DOHH2 (cell line): ENCODE results near the gene FAM81A.
"Not testable (repeated sequence)": the region's sequence is repeated elsewhere in the genome, so short reads cannot be mapped to it uniquely, and the experiment has no call there.

Source experiments
- H3F3A ChIP-seq: fragments of 200-600 bp; sonication (generic), shearing (Covaris generic); 2 replicates; pipeline ENCODE4 v1.6.0; 2016; ENCODE audit warnings: antibody characterized with exemption, mild to moderate bottlenecking; ENCODE audit not compliant: control insufficient read depth, insufficient read depth
- H3K27ac ChIP-seq: fragments of 200-600 bp; sonication (generic); 2 replicates; pipeline ENCODE4 v1.5.1; 2014; ENCODE audit warnings: low read depth, mild to moderate bottlenecking, low read length, moderate library complexity
- H3K27me3 ChIP-seq: fragments of 200-600 bp; sonication (generic); 2 replicates; pipeline ENCODE4 v1.6.1; 2014; ENCODE audit warnings: mild to moderate bottlenecking, low read length, mixed read lengths; ENCODE audit not compliant: control insufficient read depth
- H3K36me3 ChIP-seq: fragments of 200-600 bp; sonication (generic); 2 replicates; pipeline ENCODE4 v1.6.1; 2014; ENCODE audit warnings: mild to moderate bottlenecking, low read length, moderate library complexity, mixed read lengths; ENCODE audit not compliant: control insufficient read depth
- H3K4me1 ChIP-seq: fragments of 200-600 bp; sonication (generic); 2 replicates; pipeline ENCODE4 v1.6.1; 2014; ENCODE audit warnings: mild to moderate bottlenecking, low read length, mixed read lengths; ENCODE audit not compliant: control insufficient read depth
- H3K4me2 ChIP-seq: fragments of 200-600 bp; sonication (generic); 2 replicates; pipeline ENCODE4 v1.6.0; 2014; ENCODE audit warnings: mild to moderate bottlenecking, low read length, moderate library complexity
- H3K4me3 ChIP-seq: fragments of 200-600 bp; sonication (generic); 2 replicates; pipeline ENCODE4 v1.5.1; 2014; ENCODE audit warnings: mild to moderate bottlenecking, low read length, mixed read lengths
- H3K79me2 ChIP-seq: fragments of 200-600 bp; sonication (generic); 2 replicates; pipeline ENCODE4 v1.6.1; 2014; ENCODE audit warnings: mild to moderate bottlenecking, low read length, mixed read lengths; ENCODE audit not compliant: control insufficient read depth
- H3K9me2 ChIP-seq: fragments of 200-600 bp; sonication (generic); replicated peaks from 2 replicates; pipeline ENCODE4 v1.6.1; 2014; ENCODE audit warnings: mild to moderate bottlenecking, low read length, mixed read lengths; ENCODE audit not compliant: control insufficient read depth
- H3K9me3 ChIP-seq: fragments of 200-600 bp; sonication (generic); 2 replicates; pipeline ENCODE4 v1.6.1; 2014; ENCODE audit warnings: antibody characterized with exemption, low read length, mixed read lengths; ENCODE audit not compliant: control insufficient read depth, insufficient read depth
- H4K20me1 ChIP-seq: fragments of 200-600 bp; sonication (generic); 2 replicates; pipeline ENCODE4 v1.6.0; 2014; ENCODE audit warnings: low read depth, mild to moderate bottlenecking, antibody characterized with exemption, low read length, moderate library complexity; ENCODE audit not compliant: control insufficient read depth, insufficient read depth
- EZH2phosphoT487 ChIP-seq: fragments of 200-600 bp; sonication (generic); IDR thresholded peaks from 2 replicates; pipeline ENCODE4 v1.6.1; 2017; ENCODE audit warnings: borderline replicate concordance, mild to moderate bottlenecking, antibody characterized with exemption, low read length, moderate library complexity, mixed read lengths
- TF ChIP-seq, protein P1 (sequence below): fragments of 200-600 bp; sonication (generic); IDR thresholded peaks from one replicate; pipeline ENCODE4 v1.5.1; 2014; ENCODE audit warnings: antibody characterized with exemption, mild to moderate bottlenecking, low read depth, low read length; ENCODE audit not compliant: poor library complexity, severe bottlenecking

Gene FAM81A

DNA sequence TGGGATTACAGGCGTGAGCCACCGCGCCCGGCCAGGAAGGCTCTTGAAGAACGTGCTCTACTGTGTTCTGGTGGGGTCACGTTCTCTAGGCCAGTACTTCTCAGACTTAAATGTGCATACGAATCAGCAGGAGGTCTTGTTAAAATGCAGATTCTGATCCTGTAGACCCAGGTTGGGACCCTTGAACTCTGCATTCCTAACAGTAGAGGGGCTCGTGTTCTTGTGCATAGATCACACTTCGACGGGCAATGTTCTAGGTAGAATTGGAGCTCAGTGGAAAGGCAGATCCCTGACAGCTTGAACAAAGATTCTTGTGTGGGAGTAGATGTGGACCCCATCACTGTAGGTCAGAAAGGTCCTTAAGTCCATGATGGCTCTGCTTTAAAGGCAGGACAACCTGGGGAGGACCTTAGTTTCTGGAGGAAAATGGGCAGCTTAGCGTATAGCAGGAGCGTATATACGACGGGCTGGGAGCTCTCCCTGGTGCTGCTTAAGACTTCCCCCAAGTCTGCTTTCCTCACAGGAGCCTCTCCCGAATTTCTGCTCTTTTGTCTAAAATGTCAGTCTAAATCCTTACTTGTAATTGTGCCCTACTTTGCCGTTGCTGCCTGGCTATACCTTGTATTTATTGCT is 16.9 kb upstream of the FAM81A start:
- Histone ChIP-seq H3F3A (0 out of 2 replicates have a peak, but pooled peaks cover 2% of the 10 kb centered on the region), H3K9me2 (no peaks in the 10 kb centered on the region), H3K27me3 (no peaks in the 10 kb centered on the region), H4K20me1 (no peaks in the 10 kb centered on the region), H3K4me1 (peaks cover 46% of the 10 kb centered on the region), H3K4me3 (no peak overlapping the region), H3K9me3 (no peaks in the 10 kb centered on the region), H3K27ac (no peak overlapping the region), H3K36me3 (no peaks in the 10 kb centered on the region), H3K79me2 (no peaks in the 10 kb centered on the region), H3K4me2 (no peak overlapping the region)
- TF ChIP-seq, protein P1, sequence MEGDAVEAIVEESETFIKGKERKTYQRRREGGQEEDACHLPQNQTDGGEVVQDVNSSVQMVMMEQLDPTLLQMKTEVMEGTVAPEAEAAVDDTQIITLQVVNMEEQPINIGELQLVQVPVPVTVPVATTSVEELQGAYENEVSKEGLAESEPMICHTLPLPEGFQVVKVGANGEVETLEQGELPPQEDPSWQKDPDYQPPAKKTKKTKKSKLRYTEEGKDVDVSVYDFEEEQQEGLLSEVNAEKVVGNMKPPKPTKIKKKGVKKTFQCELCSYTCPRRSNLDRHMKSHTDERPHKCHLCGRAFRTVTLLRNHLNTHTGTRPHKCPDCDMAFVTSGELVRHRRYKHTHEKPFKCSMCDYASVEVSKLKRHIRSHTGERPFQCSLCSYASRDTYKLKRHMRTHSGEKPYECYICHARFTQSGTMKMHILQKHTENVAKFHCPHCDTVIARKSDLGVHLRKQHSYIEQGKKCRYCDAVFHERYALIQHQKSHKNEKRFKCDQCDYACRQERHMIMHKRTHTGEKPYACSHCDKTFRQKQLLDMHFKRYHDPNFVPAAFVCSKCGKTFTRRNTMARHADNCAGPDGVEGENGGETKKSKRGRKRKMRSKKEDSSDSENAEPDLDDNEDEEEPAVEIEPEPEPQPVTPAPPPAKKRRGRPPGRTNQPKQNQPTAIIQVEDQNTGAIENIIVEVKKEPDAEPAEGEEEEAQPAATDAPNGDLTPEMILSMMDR, result no peak
- no peak for TF ChIP-seq EZH2phosphoT487

DNA sequence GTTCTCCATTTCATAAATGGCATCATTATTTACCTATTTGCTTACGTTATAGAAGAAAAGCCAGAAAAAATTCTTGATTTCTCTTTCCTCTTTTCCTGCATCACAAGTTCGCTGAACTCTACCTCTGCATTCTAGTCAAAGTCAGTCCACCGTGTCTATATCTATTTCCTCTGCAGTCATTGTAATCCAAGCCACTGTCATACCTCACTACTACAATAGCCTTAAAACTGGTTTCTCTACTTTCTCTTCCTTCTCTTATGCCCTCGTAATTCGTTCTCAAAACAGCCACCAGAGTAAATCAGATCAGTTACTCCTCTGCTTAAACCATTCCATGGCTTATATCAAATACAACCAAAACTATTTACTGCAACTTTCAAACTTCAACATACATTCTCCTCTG is 13.4 kb upstream of the FAM81A start:
- H3F3A ChIP-seq, result 0 out of 2 replicates have a peak, but pooled peaks cover 2% of the 10 kb centered on the region
- H3K4me1 ChIP-seq, result peaks cover 27% of the 10 kb centered on the region
- peak overlapping the region; percentile 50 for H3K4me2 ChIP-seq
- no peaks in the 10 kb centered on the region for H4K20me1 ChIP-seq
- TF ChIP-seq, protein P1, result no peak
- no peak for TF ChIP-seq EZH2phosphoT487
- no peaks in the 10 kb centered on the region for H3K27me3 ChIP-seq
- no peaks in the 10 kb centered on the region for H3K79me2 ChIP-seq
- no peaks in the 10 kb centered on the region for H3K36me3 ChIP-seq
- no peaks in the 10 kb centered on the region for H3K9me2 ChIP-seq
- peaks cover 16% of the 10 kb centered on the region for H3K9me3 ChIP-seq
- peak overlapping the region; percentile 18; the same call in 1 of the 2 replicates for H3K4me3 ChIP-seq
- H3K27ac ChIP-seq, result no peak overlapping the region

DNA sequence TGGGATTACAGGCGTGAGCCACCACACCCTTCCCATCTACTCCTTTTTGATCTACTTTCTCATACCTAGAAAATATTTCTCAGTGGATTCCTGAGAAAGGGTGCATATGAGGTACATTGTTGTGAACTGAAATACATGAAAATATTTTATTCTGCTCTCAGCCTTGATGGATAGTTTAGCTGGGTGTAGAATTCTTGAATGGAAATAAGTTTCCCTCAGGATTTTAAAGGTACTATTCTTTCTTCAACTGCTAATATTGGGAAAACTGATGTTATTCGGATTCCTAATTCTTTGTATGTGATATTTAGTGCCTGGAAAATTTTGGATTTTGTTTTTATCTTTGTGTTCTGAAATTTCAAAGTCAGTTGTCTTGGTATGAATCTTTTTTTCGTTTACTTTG is 9.1 kb upstream of the FAM81A start:
- H3K9me2 ChIP-seq, H3K4me3 ChIP-seq, H3K4me2 ChIP-seq, H4K20me1 ChIP-seq, H3K36me3 ChIP-seq, H3F3A ChIP-seq, H3K79me2 ChIP-seq, H3K27me3 ChIP-seq, H3K27ac ChIP-seq: not testable (repeated sequence)
- Histone ChIP-seq H3K9me3 (peaks cover 19% of the 10 kb centered on the region), H3K4me1 (peaks cover 23% of the 10 kb centered on the region)

DNA sequence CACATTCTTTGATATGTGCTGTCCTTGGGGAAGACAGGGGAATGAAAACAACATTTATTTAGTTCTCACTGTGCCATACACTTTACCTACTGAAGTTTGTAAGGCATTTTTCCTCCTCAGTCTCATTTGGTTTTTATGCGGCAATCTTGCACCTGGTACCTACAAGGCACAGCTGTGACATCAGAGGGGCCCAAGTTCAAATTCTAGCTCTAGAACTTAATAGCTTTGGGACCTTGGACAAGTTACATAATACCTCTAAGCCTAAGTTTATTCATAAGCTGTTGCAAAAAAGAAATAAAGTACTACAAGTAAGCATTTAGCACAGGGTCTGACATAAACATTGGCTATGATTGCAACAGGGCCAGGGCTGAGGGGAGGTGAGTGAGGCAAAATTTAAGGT is 5.6 kb upstream of the FAM81A start:
- no peak overlapping the region for H3K27ac ChIP-seq
- H4K20me1 ChIP-seq, result no peaks in the 10 kb centered on the region
- no peak overlapping the region for H3K4me3 ChIP-seq
- H3K4me2 ChIP-seq, result no peak overlapping the region
- TF ChIP-seq, protein P1, result no peak
- TF ChIP-seq EZH2phosphoT487, result no peak
- no peaks in the 10 kb centered on the region for H3K27me3 ChIP-seq
- no peaks in the 10 kb centered on the region for H3K9me2 ChIP-seq
- H3K9me3 ChIP-seq, result peaks cover 19% of the 10 kb centered on the region
- peaks cover 15% of the 10 kb centered on the region for H3F3A ChIP-seq
- no peaks in the 10 kb centered on the region for H3K36me3 ChIP-seq
- peaks cover 25% of the 10 kb centered on the region for H3K4me1 ChIP-seq
- H3K79me2 ChIP-seq, result no peaks in the 10 kb centered on the region
